Measurements from ENCODE around the gene MRPS6. TPM values are rescaled to one million over a fixed set of nuclear protein-coding genes. Genes with fewer than 3 reads are reported as not detected.

The MRPS6 gene
- total RNA-seq, 1 donor from 2014 or later, result 76.7 TPM

DNA sequence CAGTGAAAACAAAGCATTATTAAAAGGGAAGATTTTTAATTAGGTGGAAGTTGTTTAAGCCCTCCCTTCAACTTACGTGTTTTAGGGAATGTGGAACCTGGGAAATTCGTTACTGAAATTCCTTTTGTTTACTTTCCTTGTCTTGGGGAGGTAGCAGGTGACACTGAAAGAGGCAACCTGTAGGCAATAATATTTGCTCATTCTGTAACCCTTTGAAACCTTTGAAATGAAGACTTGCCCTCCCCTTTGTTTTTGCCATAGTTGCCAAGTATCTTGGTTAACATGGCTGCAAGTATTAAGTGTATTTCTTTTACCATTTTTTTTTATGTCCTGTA lies 1.7 kb downstream of the MRPS6 start:
- Mint-ChIP-seq H3K27me3 (peaks cover 5% of the 10 kb centered on the region), H3K36me3 (ENCODE audit: insufficient read depth) (peaks cover 10% of the 10 kb centered on the region), H3K27ac (peak overlapping the region; percentile 98), H3K4me1 (ENCODE audit: low read depth) (peaks cover 28% of the 10 kb centered on the region), H3K4me3 (ENCODE audit: low read depth) (peak overlapping the region; percentile 89), H3K9me3 (ENCODE audit: low read depth) (no peaks in the 10 kb centered on the region)
- DNase-seq (ENCODE audit: low spot score, unreplicated experiment), result no peak
- TF ChIP-seq, protein P1, sequence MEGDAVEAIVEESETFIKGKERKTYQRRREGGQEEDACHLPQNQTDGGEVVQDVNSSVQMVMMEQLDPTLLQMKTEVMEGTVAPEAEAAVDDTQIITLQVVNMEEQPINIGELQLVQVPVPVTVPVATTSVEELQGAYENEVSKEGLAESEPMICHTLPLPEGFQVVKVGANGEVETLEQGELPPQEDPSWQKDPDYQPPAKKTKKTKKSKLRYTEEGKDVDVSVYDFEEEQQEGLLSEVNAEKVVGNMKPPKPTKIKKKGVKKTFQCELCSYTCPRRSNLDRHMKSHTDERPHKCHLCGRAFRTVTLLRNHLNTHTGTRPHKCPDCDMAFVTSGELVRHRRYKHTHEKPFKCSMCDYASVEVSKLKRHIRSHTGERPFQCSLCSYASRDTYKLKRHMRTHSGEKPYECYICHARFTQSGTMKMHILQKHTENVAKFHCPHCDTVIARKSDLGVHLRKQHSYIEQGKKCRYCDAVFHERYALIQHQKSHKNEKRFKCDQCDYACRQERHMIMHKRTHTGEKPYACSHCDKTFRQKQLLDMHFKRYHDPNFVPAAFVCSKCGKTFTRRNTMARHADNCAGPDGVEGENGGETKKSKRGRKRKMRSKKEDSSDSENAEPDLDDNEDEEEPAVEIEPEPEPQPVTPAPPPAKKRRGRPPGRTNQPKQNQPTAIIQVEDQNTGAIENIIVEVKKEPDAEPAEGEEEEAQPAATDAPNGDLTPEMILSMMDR (IDR thresholded peaks at IDR 0.05; ENCODE audit: unreplicated experiment), result no peak

DNA sequence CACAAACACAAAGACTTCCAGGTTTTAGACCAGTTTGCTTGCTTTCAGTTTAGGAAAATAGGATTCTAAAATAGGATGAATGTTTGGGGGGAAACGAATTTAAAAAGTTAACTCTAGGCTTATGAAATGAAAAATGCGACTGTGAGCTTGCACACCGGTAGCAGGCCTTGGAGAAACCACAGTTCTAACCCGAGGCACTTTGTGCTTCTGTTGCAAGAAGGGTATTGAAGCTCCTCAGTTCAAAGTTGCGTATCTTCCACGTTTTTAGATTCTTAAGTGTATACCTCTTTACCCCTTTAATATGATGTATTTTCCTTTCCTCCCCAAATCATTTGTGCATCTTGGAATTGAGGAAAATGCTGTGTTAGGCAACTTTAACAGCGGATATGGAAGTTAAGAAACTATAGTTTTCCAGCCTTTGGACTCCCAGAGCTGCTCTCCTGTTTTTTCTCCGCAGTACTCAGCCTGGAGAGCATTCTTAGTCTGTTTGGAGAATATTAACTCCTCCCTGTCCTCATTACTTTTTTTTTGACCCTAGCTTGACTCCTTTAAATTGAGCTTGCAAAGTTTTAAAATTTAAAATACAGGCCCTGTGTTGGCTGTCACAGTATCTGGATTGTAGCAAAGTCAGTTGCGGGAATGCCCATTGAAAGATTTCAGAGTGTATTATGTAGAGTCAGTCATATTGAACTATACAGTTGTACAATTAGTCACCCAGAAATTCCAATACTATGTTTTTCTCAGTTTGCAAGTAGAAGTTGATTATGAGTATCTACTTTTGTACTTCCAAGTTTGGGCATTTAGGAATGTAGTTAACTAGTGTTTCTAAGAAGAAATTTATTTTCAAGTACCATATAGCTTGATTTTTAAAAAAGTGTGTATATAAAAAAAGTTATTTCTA lies 2.6 kb downstream of the MRPS6 start:
- Mint-ChIP-seq H3K9me3 (ENCODE audit: low read depth) (no peaks in the 10 kb centered on the region), H3K4me1 (ENCODE audit: low read depth) (peaks cover 32% of the 10 kb centered on the region), H3K4me3 (ENCODE audit: low read depth) (peak overlapping the region; percentile 89), H3K36me3 (ENCODE audit: insufficient read depth) (peaks cover 16% of the 10 kb centered on the region), H3K27me3 (peaks cover 5% of the 10 kb centered on the region), H3K27ac (no peak overlapping the region)
- no peak for DNase-seq (ENCODE audit: low spot score, unreplicated experiment)
- TF ChIP-seq, protein P1 (IDR thresholded peaks at IDR 0.05; ENCODE audit: unreplicated experiment), result no peak

DNA sequence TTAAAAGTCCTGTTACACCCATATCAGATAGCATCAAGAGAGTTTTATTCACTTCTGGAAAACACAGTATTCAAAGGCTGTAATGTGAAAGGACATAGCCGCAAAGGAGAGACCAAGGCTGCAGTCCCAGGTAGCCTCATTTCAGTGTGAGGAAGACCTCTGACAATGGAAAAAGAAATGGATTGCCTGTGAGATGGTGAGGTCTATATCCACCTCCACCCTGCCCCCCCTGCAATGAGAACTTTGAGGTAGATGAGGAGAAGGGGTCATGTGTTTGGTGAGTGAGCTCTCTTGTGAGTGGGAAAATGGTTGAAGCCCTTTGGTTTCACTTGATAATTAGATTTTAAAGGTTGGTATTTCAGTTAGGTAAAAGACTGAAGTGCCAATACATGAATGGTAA lies 3.5 kb downstream of the MRPS6 start:
- no peak overlapping the region for H3K4me3 Mint-ChIP-seq (ENCODE audit: low read depth)
- H3K27ac Mint-ChIP-seq, result no peak overlapping the region
- H3K9me3 Mint-ChIP-seq (ENCODE audit: low read depth), result no peaks in the 10 kb centered on the region
- TF ChIP-seq, protein P1 (IDR thresholded peaks at IDR 0.05; ENCODE audit: unreplicated experiment), result no peak
- peaks cover 36% of the 10 kb centered on the region for H3K4me1 Mint-ChIP-seq (ENCODE audit: low read depth)
- peaks cover 17% of the 10 kb centered on the region for H3K36me3 Mint-ChIP-seq (ENCODE audit: insufficient read depth)
- no peak for DNase-seq (ENCODE audit: low spot score, unreplicated experiment)
- peaks cover 1% of the 10 kb centered on the region for H3K27me3 Mint-ChIP-seq

DNA sequence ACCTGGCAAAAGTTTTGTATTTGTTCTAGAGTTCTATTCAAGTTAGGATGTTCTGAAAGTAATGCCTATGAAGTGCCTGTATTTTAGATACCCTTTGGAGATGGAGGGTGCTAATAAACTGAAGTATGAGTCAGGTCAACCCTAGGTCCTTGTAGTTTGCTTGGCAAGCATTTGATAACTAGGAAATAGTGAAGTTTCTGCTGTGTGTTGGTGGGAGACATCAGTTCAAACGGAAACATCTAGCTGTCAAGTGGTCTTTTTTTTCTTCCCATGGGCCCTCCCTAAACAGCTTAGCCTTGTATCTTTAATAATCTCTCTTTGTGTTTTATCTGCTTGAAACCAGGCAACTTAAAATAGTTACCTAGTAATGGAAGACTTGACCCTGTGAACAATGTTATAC lies 4.5 kb downstream of the MRPS6 start:
- Mint-ChIP-seq H3K9me3 (ENCODE audit: low read depth) (no peaks in the 10 kb centered on the region), H3K36me3 (ENCODE audit: insufficient read depth) (peaks cover 17% of the 10 kb centered on the region), H3K27ac (no peak overlapping the region), H3K27me3 (no peaks in the 10 kb centered on the region), H3K4me3 (ENCODE audit: low read depth) (no peak overlapping the region), H3K4me1 (ENCODE audit: low read depth) (peaks cover 46% of the 10 kb centered on the region)
- DNase-seq (ENCODE audit: low spot score, unreplicated experiment), result no peak
- TF ChIP-seq, protein P1 (IDR thresholded peaks at IDR 0.05; ENCODE audit: unreplicated experiment), result no peak

DNA sequence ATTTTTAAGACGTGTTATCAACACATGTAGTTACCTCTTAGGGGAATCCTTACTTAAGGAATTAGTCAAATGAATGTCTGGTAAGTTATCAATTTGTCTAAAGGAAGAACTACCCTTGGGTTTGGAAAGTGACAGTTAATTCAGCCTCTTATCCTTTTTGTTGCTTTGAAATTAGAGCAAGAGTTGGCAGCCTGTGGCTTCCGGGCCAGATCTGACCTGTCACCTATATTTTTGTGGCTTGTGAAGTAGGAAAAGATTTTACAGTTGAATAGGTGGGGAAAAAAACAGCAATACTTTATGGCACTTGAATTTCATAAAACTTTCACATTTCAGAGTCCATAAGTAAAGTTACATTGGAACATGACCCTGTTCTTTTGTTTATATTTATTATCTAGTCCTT lies 5.5 kb downstream of the MRPS6 start:
- H3K27ac Mint-ChIP-seq, result no peak overlapping the region

More for the DNA sequence above, 5.5 kb downstream of the MRPS6 start:
- H3K27me3 Mint-ChIP-seq, result no peaks in the 10 kb centered on the region
- H3K4me1 Mint-ChIP-seq (ENCODE audit: low read depth), result peaks cover 47% of the 10 kb centered on the region
- H3K9me3 Mint-ChIP-seq (ENCODE audit: low read depth), result no peaks in the 10 kb centered on the region
- TF ChIP-seq, protein P1 (IDR thresholded peaks at IDR 0.05; ENCODE audit: unreplicated experiment), result no peak
- H3K36me3 Mint-ChIP-seq (ENCODE audit: insufficient read depth), result peaks cover 17% of the 10 kb centered on the region
- DNase-seq (ENCODE audit: low spot score, unreplicated experiment), result no peak
- no peak overlapping the region for H3K4me3 Mint-ChIP-seq (ENCODE audit: low read depth)

Measured in progenitor cell of endocrine pancreas (in vitro differentiated cells).